K562 (cell line): ENCODE results near the gene PRR15L. TPM values are rescaled to one million over a fixed set of nuclear protein-coding genes. Genes with fewer than 3 reads are reported as not detected.

Experiments used
- ATAC-seq: fragments of 200-7000 bp; cut with Tn5 transposase; 3 replicates; pipeline ENCODE4 v1.9.1; 2020; ENCODE audit warnings: moderate library complexity
- BruUV-seq: library from RNA; stranded (reverse); fragments of 400-500 nt; replicated peaks from 2 replicates; lab custom pipeline; 2021; lab: Mats Ljungman, UMichigan
- CTCF ChIA-PET: fragments of 300-600 bp; formaldehyde crosslinking; extraction: SDS; loops from one replicate; lab custom pipeline; 2021; ENCODE audit warnings: low intra/inter-chr PET ratio; lab: Yijun Ruan, JAX
- POLR2A ChIA-PET: fragments of 300-600, 350-650 bp; sonication (Branson Sonifier 250); formaldehyde crosslinking; extraction: SDS; loops from one replicate; lab custom pipeline; 2021; ENCODE audit warnings: antibody characterized with exemption, inconsistent platforms; lab: Yijun Ruan, JAX
- DNase-seq, 4 experiments: peaks; one replicate each; pipeline versions ENCODE4 v3.0.0 to v3.0.0-alpha.2; 2011 to 2018; ENCODE audit warnings: low spot score in 3 of 4, mixed read lengths in 3 of 4; ENCODE audit errors: extremely low read depth in 1 of 4
- FAIRE-seq: peaks from 2 replicates; lab custom pipeline; 2011; peaks lifted over from hg19 to GRCh38; lab: Jason Lieb, UNC
- H2AFZ ChIP-seq: 2 replicates; pipeline ENCODE4 v1.6.0; 2011; ENCODE audit warnings: low read depth, low read length, control low read depth, inconsistent platforms
- H3K27ac ChIP-seq: fragments of 200-600 bp; 3 replicates; pipeline ENCODE4 v1.8.0; 2011; ENCODE audit warnings: low read depth, mild to moderate bottlenecking, control low read depth, inconsistent platforms, low read length, moderate library complexity, mixed read lengths; ENCODE audit errors: extremely low read depth
- H3K27me3 ChIP-seq, 2 experiments: fragments of 300-600 bp in 1 of 2; 2 replicates in 1 of 2; 3 replicates in 1 of 2; pipeline versions ENCODE4 v1.6.0 to v1.8.0; 2011; ENCODE audit warnings: inconsistent platforms in 2 of 2, low read length in 2 of 2, mild to moderate bottlenecking in 1 of 2, mixed read lengths in 1 of 2, moderate library complexity in 1 of 2; ENCODE audit not compliant: control insufficient read depth in 2 of 2, insufficient read depth in 2 of 2
- H3K36me3 ChIP-seq: fragments of 300-600 bp; 3 replicates; pipeline ENCODE4 v1.8.0; 2011; ENCODE audit warnings: mild to moderate bottlenecking, low read length, inconsistent platforms; ENCODE audit not compliant: control insufficient read depth, insufficient read depth
- H3K4me1 ChIP-seq, 2 experiments: fragments of 200-600 bp in 1 of 2; replicated peaks in 1 of 2; 2 replicates in 1 of 2; 3 replicates in 1 of 2; pipeline versions ENCODE4 v1.5.1 to v1.8.0; 2011; ENCODE audit warnings: inconsistent platforms in 2 of 2, low read length in 2 of 2, mild to moderate bottlenecking in 1 of 2, mixed read lengths in 1 of 2, moderate library complexity in 1 of 2; ENCODE audit not compliant: control insufficient read depth in 2 of 2, insufficient read depth in 2 of 2
- H3K4me2 ChIP-seq: 2 replicates; pipeline ENCODE4 v1.6.1; 2011; ENCODE audit warnings: low read length, control low read depth, inconsistent platforms, mixed read lengths; ENCODE audit not compliant: insufficient read depth
- H3K4me3 ChIP-seq: fragments of 200-600 bp; sonication (generic), shearing (Covaris generic); 2 replicates; pipeline ENCODE4 v1.5.1; 2016; ENCODE audit warnings: control low read depth, inconsistent platforms
- H3K79me2 ChIP-seq: fragments of 200-600 bp; 3 replicates; pipeline ENCODE4 v1.8.0; 2011; ENCODE audit warnings: low read length, inconsistent platforms; ENCODE audit not compliant: control insufficient read depth, insufficient read depth
- H3K9ac ChIP-seq, 2 experiments: 2 replicates each; pipeline versions ENCODE4 v1.6.0 to v1.6.1; 2011; ENCODE audit warnings: low read depth in 2 of 2, low read length in 2 of 2, control low read depth in 1 of 2, inconsistent platforms in 1 of 2, mild to moderate bottlenecking in 1 of 2, mixed read lengths in 1 of 2; ENCODE audit not compliant: insufficient read depth in 1 of 2
- H3K9me1 ChIP-seq: one replicate; pipeline ENCODE4 v1.6.0; 2011; ENCODE audit warnings: inconsistent platforms, mild to moderate bottlenecking, low read length, moderate library complexity; ENCODE audit not compliant: control insufficient read depth, insufficient read depth
- H3K9me3 ChIP-seq: replicated peaks from 2 replicates; pipeline ENCODE4 v1.5.1; 2011; ENCODE audit warnings: low read depth, low read length, inconsistent platforms; ENCODE audit not compliant: control insufficient read depth, insufficient read depth
- H4K20me1 ChIP-seq: replicated peaks from 2 replicates; pipeline ENCODE4 v1.6.1; 2011; ENCODE audit warnings: low read length, inconsistent platforms, mixed read lengths; ENCODE audit not compliant: control insufficient read depth, insufficient read depth
- ARID3A ChIP-seq: IDR thresholded peaks from 2 replicates; pipeline ENCODE4 v1.6.1; 2012; ENCODE audit warnings: low read depth, low read length, improper control_type of control experiment, borderline replicate concordance
- EP400 ChIP-seq: fragments of 450-650 bp; IDR thresholded peaks from 2 replicates; pipeline ENCODE4 v1.6.1; 2017; ENCODE audit warnings: antibody characterized with exemption, mild to moderate bottlenecking, moderate library complexity
- KAT7 ChIP-seq: sonication (generic); formaldehyde crosslinking; IDR thresholded peaks from 2 replicates; pipeline ENCODE4 v1.8.0; 2022; ENCODE audit warnings: missing genetic modification reagents, mild to moderate bottlenecking, borderline replicate concordance
- KDM4B ChIP-seq, 2 experiments: fragments of 450-650 bp in 1 of 2; sonication (generic) in 1 of 2; IDR thresholded peaks; 2 replicates each; pipeline ENCODE4 v1.6.1; 2016 to 2017; ENCODE audit warnings: borderline replicate concordance in 2 of 2, antibody characterized with exemption in 1 of 2, low read depth in 1 of 2, mild to moderate bottlenecking in 1 of 2
- KHSRP ChIP-seq: fragments of 450-650 bp; IDR thresholded peaks from 2 replicates; pipeline ENCODE4 v1.6.1; 2017
- RBFOX2 ChIP-seq: fragments of 200-400 bp; formaldehyde crosslinking; IDR thresholded peaks from 2 replicates; pipeline ENCODE4 v1.6.1; 2017; ENCODE audit warnings: low read depth, mild to moderate bottlenecking, low read length, moderate library complexity
- RBM17 ChIP-seq: fragments of 200-400 bp; formaldehyde crosslinking; IDR thresholded peaks from 2 replicates; pipeline ENCODE4 v1.6.1; 2017; ENCODE audit warnings: low read depth, mild to moderate bottlenecking, low read length, borderline replicate concordance
- STAG1 ChIP-seq: sonication (generic); formaldehyde crosslinking; IDR thresholded peaks from 2 replicates; pipeline ENCODE4 v1.5.0; 2020; ENCODE audit warnings: missing genetic modification reagents, borderline replicate concordance
- TEAD1 ChIP-seq, 2 experiments: fragments of 450-650 bp in 1 of 2; sonication (generic) in 1 of 2; formaldehyde crosslinking; IDR thresholded peaks; 2 replicates each; pipeline versions ENCODE4 v1.4.0 to v1.8.0; 2020 to 2022; ENCODE audit warnings: mild to moderate bottlenecking in 2 of 2, missing genetic modification reagents in 1 of 2
- ZNF280B ChIP-seq: fragments of 250-450 bp; sonication (Bioruptor Pico); IDR thresholded peaks from 2 replicates; pipeline ENCODE4 v1.5.1; 2021; ENCODE audit warnings: mild to moderate bottlenecking
- WGBS: fragments of 100-300 bp; shearing (Covaris generic); methylation state at CpG from one replicate; pipeline ENCODE4 v1.1.6; 2016; ENCODE audit warnings: low coverage, mixed read lengths; ENCODE audit not compliant: insufficient coverage; ENCODE audit errors: missing lambda C conversion rate; 5-methylcytosine and 5-hydroxymethylcytosine counted together
- in situ Hi-C: fragments of 300-500 bp; cut with MboI; formaldehyde crosslinking; loops from 4 replicates; pipeline ENCODE4 v1.15.0; 2018; ENCODE audit warnings: inconsistent platforms, mixed read lengths
- intact Hi-C: fragments of 100-400 bp; cut with micrococcal nuclease; formaldehyde crosslinking; loops from 2 replicates; pipeline ENCODE4 v1.14.2; 2022
- polyA plus RNA-seq, 8 experiments: library from polyadenylated mRNA; depleted of rRNA in 4 of 8; stranded (reverse) in 5 of 8; unstranded in 3 of 8; fragments of >200 nt; fragmentation: Nextera tagmentation in 2 of 8; fragmentation: Illumina TruSeq in 1 of 8; extraction: Ambion mirVana in 2 of 8; extraction: Trizol in 1 of 8; gene quantifications; 2 replicates each; pipeline versions ENCODE4 v1.2.1 to v1.2.3, GENCODE V29; 2011 to 2014; ENCODE audit warnings: inconsistent platforms in 1 of 8, missing spikeins in 1 of 8
- total RNA-seq, 7 experiments: library from RNA; depleted of rRNA in 6 of 7; stranded (reverse); fragments of >200 nt in 6 of 7; fragmentation: Illumina TruSeq in 2 of 7; extraction: Trizol in 2 of 7; gene quantifications; 2 replicates each; pipeline versions ENCODE4 v1.2.1 to v1.2.3, GENCODE V29; 2011 to 2021; ENCODE audit warnings: low replicate concordance in 1 of 7
- TF ChIP-seq, protein P1 (sequence below): fragments of 250-450 bp; sonication (Bioruptor Pico); IDR thresholded peaks from 2 replicates; pipeline ENCODE4 v1.8.0; 2022; ENCODE audit warnings: inconsistent platforms
- TF ChIP-seq, protein P2 (sequence below): fragments of 200-400 bp; formaldehyde crosslinking; IDR thresholded peaks from 2 replicates; pipeline ENCODE4 v1.6.1; 2017; ENCODE audit warnings: mild to moderate bottlenecking, low read depth, low read length, moderate library complexity
- TF ChIP-seq, protein P3 (sequence below): sonication (generic); formaldehyde crosslinking; IDR thresholded peaks from 2 replicates; pipeline ENCODE4 v1.8.0; 2022; ENCODE audit warnings: mild to moderate bottlenecking, low read depth, missing genetic modification reagents

Gene PRR15L
- total and polyA plus RNA-seq, 9 of the 15 experiments (the other 6 are each of a cell fraction or from before 2014, with no cell fraction given), result 0.03 TPM; not detected in 8

DNA sequence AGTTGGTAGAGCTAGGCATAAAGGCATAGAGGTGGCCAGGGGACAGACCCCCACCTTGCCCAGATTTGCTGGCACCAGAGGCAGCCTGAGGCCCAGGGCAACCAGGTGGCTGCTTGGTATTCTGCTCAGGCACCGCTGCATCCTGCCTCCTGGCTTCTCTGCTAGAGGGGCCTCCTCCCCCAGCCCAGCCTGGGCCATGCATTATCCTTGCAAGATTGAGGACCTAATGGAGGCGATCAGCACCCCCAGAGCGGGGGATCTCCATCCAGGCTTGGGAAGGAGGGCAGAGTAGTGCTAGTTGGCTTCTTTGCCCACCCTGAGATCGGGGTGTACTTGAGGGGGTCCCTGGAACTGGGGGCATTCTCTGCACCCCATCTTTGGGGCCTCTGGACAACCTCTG lies 37.0 kb upstream of the PRR15L start:
- in situ Hi-C loops (no loop called here), intact Hi-C loops (no loop called here)
- Histone ChIP-seq H3K9me1 (no peaks in the 10 kb centered on the region), H3K4me1 (peaks cover 26 to 32% of the 10 kb centered on the region in 2 experiments), H4K20me1 (no peaks in the 10 kb centered on the region), H3K4me3 (no peak overlapping the region), H3K27me3 (no peaks in the 10 kb centered on the region), H3K4me2 (no peak overlapping the region), H2AFZ (no peak overlapping the region), H3K9me3 (no peaks in the 10 kb centered on the region), H3K79me2 (no peaks in the 10 kb centered on the region), H3K27ac (no peak overlapping the region), H3K36me3 (no peaks in the 10 kb centered on the region), H3K9ac (peak overlapping the region in 1 of 2 experiments; percentile 36; a peak in 1 of 4 replicates)
- no peak for ATAC-seq
- WGBS, result 45% methylated on average over 3 of the region's 4 CpGs
- POLR2A ChIA-PET, result interaction anchor here (0.7 to 1.7 kb wide), 5 partner anchors 8 to 111 kb away, joined by 3 to 4 read pairs (median 3); no protein-coding TSS in a partner anchor
- no peak for FAIRE-seq
- CTCF ChIA-PET, result no interaction called here
- no TSS peak for BruUV-seq
- DNase-seq, result no peak
- TF ChIP-seq ARID3A (no peak), RBFOX2 (no peak), TEAD1 (CRISPR knock-in tag; IDR thresholded peaks at IDR 0.05) (no peak), KAT7 (CRISPR knock-in tag) (no peak), STAG1 (CRISPR knock-in tag) (no peak), ZNF280B (CRISPR knock-in tag) (no peak), RBM17 (no peak), KHSRP (no peak), KDM4B (IDR thresholded peaks at IDR 0.05; ENCODE audit: borderline replicate concordance in 2 of 2, low read depth in 1 of 2) (no peak), EP400 (no peak)
- TF ChIP-seq, protein P1, sequence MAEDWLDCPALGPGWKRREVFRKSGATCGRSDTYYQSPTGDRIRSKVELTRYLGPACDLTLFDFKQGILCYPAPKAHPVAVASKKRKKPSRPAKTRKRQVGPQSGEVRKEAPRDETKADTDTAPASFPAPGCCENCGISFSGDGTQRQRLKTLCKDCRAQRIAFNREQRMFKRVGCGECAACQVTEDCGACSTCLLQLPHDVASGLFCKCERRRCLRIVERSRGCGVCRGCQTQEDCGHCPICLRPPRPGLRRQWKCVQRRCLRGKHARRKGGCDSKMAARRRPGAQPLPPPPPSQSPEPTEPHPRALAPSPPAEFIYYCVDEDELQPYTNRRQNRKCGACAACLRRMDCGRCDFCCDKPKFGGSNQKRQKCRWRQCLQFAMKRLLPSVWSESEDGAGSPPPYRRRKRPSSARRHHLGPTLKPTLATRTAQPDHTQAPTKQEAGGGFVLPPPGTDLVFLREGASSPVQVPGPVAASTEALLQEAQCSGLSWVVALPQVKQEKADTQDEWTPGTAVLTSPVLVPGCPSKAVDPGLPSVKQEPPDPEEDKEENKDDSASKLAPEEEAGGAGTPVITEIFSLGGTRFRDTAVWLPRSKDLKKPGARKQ (CRISPR knock-in tag), result no peak
- TF ChIP-seq, protein P2, sequence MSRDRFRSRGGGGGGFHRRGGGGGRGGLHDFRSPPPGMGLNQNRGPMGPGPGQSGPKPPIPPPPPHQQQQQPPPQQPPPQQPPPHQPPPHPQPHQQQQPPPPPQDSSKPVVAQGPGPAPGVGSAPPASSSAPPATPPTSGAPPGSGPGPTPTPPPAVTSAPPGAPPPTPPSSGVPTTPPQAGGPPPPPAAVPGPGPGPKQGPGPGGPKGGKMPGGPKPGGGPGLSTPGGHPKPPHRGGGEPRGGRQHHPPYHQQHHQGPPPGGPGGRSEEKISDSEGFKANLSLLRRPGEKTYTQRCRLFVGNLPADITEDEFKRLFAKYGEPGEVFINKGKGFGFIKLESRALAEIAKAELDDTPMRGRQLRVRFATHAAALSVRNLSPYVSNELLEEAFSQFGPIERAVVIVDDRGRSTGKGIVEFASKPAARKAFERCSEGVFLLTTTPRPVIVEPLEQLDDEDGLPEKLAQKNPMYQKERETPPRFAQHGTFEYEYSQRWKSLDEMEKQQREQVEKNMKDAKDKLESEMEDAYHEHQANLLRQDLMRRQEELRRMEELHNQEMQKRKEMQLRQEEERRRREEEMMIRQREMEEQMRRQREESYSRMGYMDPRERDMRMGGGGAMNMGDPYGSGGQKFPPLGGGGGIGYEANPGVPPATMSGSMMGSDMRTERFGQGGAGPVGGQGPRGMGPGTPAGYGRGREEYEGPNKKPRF, result no peak
- TF ChIP-seq, protein P3, sequence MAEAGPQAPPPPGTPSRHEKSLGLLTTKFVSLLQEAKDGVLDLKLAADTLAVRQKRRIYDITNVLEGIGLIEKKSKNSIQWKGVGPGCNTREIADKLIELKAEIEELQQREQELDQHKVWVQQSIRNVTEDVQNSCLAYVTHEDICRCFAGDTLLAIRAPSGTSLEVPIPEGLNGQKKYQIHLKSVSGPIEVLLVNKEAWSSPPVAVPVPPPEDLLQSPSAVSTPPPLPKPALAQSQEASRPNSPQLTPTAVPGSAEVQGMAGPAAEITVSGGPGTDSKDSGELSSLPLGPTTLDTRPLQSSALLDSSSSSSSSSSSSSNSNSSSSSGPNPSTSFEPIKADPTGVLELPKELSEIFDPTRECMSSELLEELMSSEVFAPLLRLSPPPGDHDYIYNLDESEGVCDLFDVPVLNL (CRISPR knock-in tag), result no peak
